ENCODE measurements around the gene WDR12. TPM values are rescaled to one million over a fixed set of nuclear protein-coding genes. Genes with fewer than 3 reads are reported as not detected.
"Not testable (repeated sequence)": the region's sequence is repeated elsewhere in the genome, so short reads cannot be mapped to it uniquely, and the experiment has no call there.

WDR12 gene
- total RNA-seq, 2 experiments from 2014 or later: 38.4 to 91.4 TPM

DNA sequence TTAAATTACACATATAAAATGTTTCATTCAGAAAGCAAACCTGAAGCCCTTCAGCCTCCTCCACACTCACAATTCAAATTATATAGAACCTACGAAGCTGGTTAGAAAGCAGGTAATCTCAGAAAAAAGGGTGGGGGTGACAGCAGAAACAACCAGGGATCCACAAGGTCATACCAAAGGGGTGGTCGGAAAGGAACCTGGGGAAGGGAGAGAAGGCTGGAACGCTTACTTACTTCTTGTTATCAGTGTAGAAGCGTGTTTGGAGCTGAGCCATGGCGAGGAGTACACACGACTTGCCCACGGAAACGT, 316 bp downstream of the WDR12 start:
- H3K36me3 ChIP-seq (ENCODE audit: insufficient read depth, low read length): peaks cover 38% of the 10 kb centered on the region
- H3K9me3 ChIP-seq (ENCODE audit: low read length): 0 out of 2 replicates have a peak, but pooled peaks cover under 1% of the 10 kb centered on the region
- intact Hi-C loops (cut with micrococcal nuclease; ENCODE audit: unreplicated experiment): loop anchor here (1.0 to 10.0 kb wide), 4 partner anchors 40 to 524 kb away; partner anchors contain the start of genes CYP20A1, ICA1L and NBEAL1
- TF ChIP-seq, protein P1, sequence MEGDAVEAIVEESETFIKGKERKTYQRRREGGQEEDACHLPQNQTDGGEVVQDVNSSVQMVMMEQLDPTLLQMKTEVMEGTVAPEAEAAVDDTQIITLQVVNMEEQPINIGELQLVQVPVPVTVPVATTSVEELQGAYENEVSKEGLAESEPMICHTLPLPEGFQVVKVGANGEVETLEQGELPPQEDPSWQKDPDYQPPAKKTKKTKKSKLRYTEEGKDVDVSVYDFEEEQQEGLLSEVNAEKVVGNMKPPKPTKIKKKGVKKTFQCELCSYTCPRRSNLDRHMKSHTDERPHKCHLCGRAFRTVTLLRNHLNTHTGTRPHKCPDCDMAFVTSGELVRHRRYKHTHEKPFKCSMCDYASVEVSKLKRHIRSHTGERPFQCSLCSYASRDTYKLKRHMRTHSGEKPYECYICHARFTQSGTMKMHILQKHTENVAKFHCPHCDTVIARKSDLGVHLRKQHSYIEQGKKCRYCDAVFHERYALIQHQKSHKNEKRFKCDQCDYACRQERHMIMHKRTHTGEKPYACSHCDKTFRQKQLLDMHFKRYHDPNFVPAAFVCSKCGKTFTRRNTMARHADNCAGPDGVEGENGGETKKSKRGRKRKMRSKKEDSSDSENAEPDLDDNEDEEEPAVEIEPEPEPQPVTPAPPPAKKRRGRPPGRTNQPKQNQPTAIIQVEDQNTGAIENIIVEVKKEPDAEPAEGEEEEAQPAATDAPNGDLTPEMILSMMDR (conservative IDR thresholded peaks at IDR 0.05; ENCODE audit: low read length): no peak
- no peak for TF ChIP-seq EZH2phosphoT487 (IDR thresholded peaks at IDR 0.05; ENCODE audit: borderline replicate concordance, low read depth, low read length)
- ChIA-PET POLR2A (interaction anchor here (0.7 to 2.1 kb wide), 13 partner anchors 8 to 326 kb away, joined by 3 to 14 read pairs (median 6); partner anchors contain the start of gene ICA1L), CTCF (ENCODE audit: unreplicated experiment) (no interaction called here)
- peak overlapping the region; percentile 82 for H3K27ac ChIP-seq (ENCODE audit: low read depth, low read length, poor library complexity, severe bottlenecking)
- peak overlapping the region; percentile 98 for H3K4me2 ChIP-seq (ENCODE audit: low read length)
- H3K9me2 ChIP-seq (ENCODE audit: insufficient read depth, low read length): no peaks in the 10 kb centered on the region
- H3K4me1 ChIP-seq (ENCODE audit: insufficient read depth, low read length, poor library complexity, severe bottlenecking): peaks cover 20% of the 10 kb centered on the region
- H3K79me2 ChIP-seq (ENCODE audit: insufficient read depth, low read depth, low read length): peaks cover 53% of the 10 kb centered on the region
- BruUV-seq (replicated peaks): TSS peak; percentile 70
- peaks cover 15% of the 10 kb centered on the region; the same call in 1 of the 2 replicates for H4K20me1 ChIP-seq (ENCODE audit: insufficient read depth, low read length)
- no peak for DNase-seq (ENCODE audit: low spot score)
- peak overlapping the region; percentile 94 for H2AFZ ChIP-seq (ENCODE audit: low read length)
- H3K4me3 ChIP-seq (ENCODE audit: low read depth, low read length, poor library complexity, severe bottlenecking): peak overlapping the region; percentile 88

DNA sequence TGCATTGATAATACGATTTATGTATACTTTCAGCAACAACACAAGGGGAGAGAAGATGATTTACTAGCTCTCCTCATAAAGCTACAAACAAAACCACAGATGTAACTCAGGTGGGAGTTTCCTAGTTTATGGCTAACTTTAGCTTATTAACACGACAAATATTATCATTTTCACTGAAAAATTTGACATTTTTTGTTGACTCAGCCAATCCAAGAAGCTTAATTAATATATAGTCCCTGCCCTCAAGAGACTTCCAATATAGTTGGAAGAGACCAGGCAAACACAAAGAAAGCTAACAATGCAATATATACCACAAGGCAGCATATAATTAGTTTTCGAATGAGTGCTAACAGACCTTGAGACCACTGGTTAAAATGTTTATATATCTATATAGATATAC, 775 bp downstream of the WDR12 start:
- CTCF ChIA-PET (ENCODE audit: unreplicated experiment): no interaction called here
- POLR2A ChIA-PET: interaction anchor here (0.6 to 2.1 kb wide), 14 partner anchors 9 to 636 kb away, joined by 3 to 14 read pairs (median 6); partner anchors contain the start of gene ICA1L
- Histone ChIP-seq H3K4me2 (ENCODE audit: low read length) (peak overlapping the region; percentile 98), H4K20me1 (ENCODE audit: insufficient read depth, low read length) (peaks cover 15% of the 10 kb centered on the region; the same call in 1 of the 2 replicates), H3K36me3 (ENCODE audit: insufficient read depth, low read length) (peaks cover 42% of the 10 kb centered on the region), H3K9me3 (ENCODE audit: low read length) (peaks cover 5% of the 10 kb centered on the region), H3K9me2 (ENCODE audit: insufficient read depth, low read length) (no peaks in the 10 kb centered on the region), H3K4me1 (ENCODE audit: insufficient read depth, low read length, poor library complexity, severe bottlenecking) (peaks cover 20% of the 10 kb centered on the region), H3K27ac (ENCODE audit: low read depth, low read length, poor library complexity, severe bottlenecking) (peak overlapping the region; percentile 82), H3K4me3 (ENCODE audit: low read depth, low read length, poor library complexity, severe bottlenecking) (peak overlapping the region; percentile 88), H3K79me2 (ENCODE audit: insufficient read depth, low read depth, low read length) (peaks cover 58% of the 10 kb centered on the region), H2AFZ (ENCODE audit: low read length) (no peak overlapping the region)
- TF ChIP-seq, protein P1 (conservative IDR thresholded peaks at IDR 0.05; ENCODE audit: low read length): no peak
- no peak for TF ChIP-seq EZH2phosphoT487 (IDR thresholded peaks at IDR 0.05; ENCODE audit: borderline replicate concordance, low read depth, low read length)
- BruUV-seq (replicated peaks): no TSS peak
- intact Hi-C loops (cut with micrococcal nuclease; ENCODE audit: unreplicated experiment): loop anchor here (1.0 to 10.0 kb wide), 4 partner anchors 39 to 524 kb away; partner anchors contain the start of genes CYP20A1, ICA1L and NBEAL1
- DNase-seq (ENCODE audit: low spot score): no peak

DNA sequence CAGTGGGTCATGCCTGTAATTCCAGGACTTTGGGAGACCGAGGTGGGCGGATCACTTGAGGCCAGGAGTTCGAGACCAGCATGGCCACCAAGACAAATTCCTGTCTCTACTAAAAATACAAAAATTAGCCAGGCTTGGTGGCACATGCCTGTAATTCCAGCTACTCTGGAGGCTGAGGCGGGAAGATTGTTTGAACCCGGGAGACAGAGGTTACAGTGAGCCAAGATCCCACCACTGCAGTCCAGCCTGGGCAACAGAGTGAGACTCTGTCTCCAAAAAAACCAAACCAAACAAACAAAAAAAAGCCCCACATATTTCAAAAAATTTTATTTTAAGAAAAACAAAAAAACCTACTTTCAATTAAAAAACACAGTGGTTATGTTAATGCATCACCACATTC, 1.2 kb downstream of the WDR12 start:
- H3K4me3 ChIP-seq (ENCODE audit: low read depth, low read length, poor library complexity, severe bottlenecking): peak overlapping the region; percentile 88
- H3K27ac ChIP-seq (ENCODE audit: low read depth, low read length, poor library complexity, severe bottlenecking): peak overlapping the region; percentile 82
- POLR2A ChIA-PET: interaction anchor here (0.6 to 2.1 kb wide), 9 partner anchors 9 to 635 kb away, joined by 3 to 14 read pairs (median 6); partner anchors contain the start of gene ICA1L
- intact Hi-C loops (cut with micrococcal nuclease; ENCODE audit: unreplicated experiment): loop anchor here (10.0 kb wide), 1 partner anchor 525 kb away; no protein-coding TSS in a partner anchor
- H3K79me2 ChIP-seq (ENCODE audit: insufficient read depth, low read depth, low read length): peaks cover 62% of the 10 kb centered on the region
- peaks cover 47% of the 10 kb centered on the region for H3K36me3 ChIP-seq (ENCODE audit: insufficient read depth, low read length)
- peaks cover 15% of the 10 kb centered on the region; the same call in 1 of the 2 replicates for H4K20me1 ChIP-seq (ENCODE audit: insufficient read depth, low read length)
- CTCF ChIA-PET (ENCODE audit: unreplicated experiment); BruUV-seq (replicated peaks); H3K9me3 ChIP-seq (ENCODE audit: low read length); H3K9me2 ChIP-seq (ENCODE audit: insufficient read depth, low read length); DNase-seq (ENCODE audit: low spot score); H2AFZ ChIP-seq (ENCODE audit: low read length): not testable (repeated sequence)
- peak overlapping the region; percentile 98 for H3K4me2 ChIP-seq (ENCODE audit: low read length)
- peaks cover 20% of the 10 kb centered on the region for H3K4me1 ChIP-seq (ENCODE audit: insufficient read depth, low read length, poor library complexity, severe bottlenecking)

All from OCI-LY7 (cell line).